Measurements from ENCODE around the gene SORBS1. TPM values are rescaled to one million over a fixed set of nuclear protein-coding genes. Genes with fewer than 3 reads are reported as not detected.
A peak's percentile ranks its signal among the peaks of the same experiment; 100 is the strongest.

The SORBS1 gene
- total RNA-seq (2011; cell fraction: chromatin; rRNA removed; ENCODE audit: low replicate concordance): 34.5 and 47.6 TPM in 2 replicates
- 16.0 and 16.1 TPM in 2 replicates for total RNA-seq (2011; cell fraction: nucleolus; rRNA removed)
- 36.1 and 59.8 TPM in 2 replicates for total RNA-seq (2011; cell fraction: nucleoplasm; rRNA removed)
- total RNA-seq (2014; rRNA removed) (4.4 and 4.5 TPM in 2 replicates), total RNA-seq (2014; rRNA removed; fragmentation: Illumina TruSeq; extraction: Trizol) (7.1 and 7.2 TPM in 2 replicates), total RNA-seq (2015; rRNA removed; fragmentation: Illumina TruSeq; extraction: Trizol) (6.5 and 7.2 TPM in 2 replicates), total RNA-seq (2021) (6.2 and 7.1 TPM in 2 replicates), polyA plus RNA-seq (2011; rRNA removed) (10.9 and 13.3 TPM in 2 replicates), polyA plus RNA-seq (2014; fragmentation: Illumina TruSeq; extraction: Trizol) (7.7 and 8.4 TPM in 2 replicates), polyA plus RNA-seq (2014; fragmentation: Nextera tagmentation; extraction: Ambion mirVana) (1 to 10 TPM; 2.0 to 2.8 TPM), polyA plus RNA-seq (2014; rRNA removed) (5.1 and 6.7 TPM in 2 replicates), polyA minus RNA-seq (2011; rRNA and poly(A)+ RNA removed) (19.0 and 21.4 TPM in 2 replicates), Bru-seq, nascent RNA (percentile 51 among the genes with signal in this experiment), BruChase-seq, experiment 1, labeled RNA remaining after a 2-hour chase (percentile 55 among the genes with signal in this experiment), BruChase-seq, experiment 2, labeled RNA remaining after a 6-hour chase (percentile 53 among the genes with signal in this experiment)
- 6.2 and 8.7 TPM in 2 replicates for polyA plus RNA-seq (2011; cell fraction: cytosol; rRNA removed)
- polyA plus RNA-seq (2011; cell fraction: nucleus; rRNA removed): 12.8 and 13.8 TPM in 2 replicates
- polyA plus RNA-seq (2012): 5.5 and 7.0 TPM in 2 replicates
- 8.4 and 8.6 TPM in 2 replicates for polyA minus RNA-seq (2011; cell fraction: cytosol; rRNA and poly(A)+ RNA removed)
- polyA minus RNA-seq (2011; cell fraction: nucleus; rRNA and poly(A)+ RNA removed): 10.8 and 16.0 TPM in 2 replicates
- long read RNA-seq, experiment 1, partial matches to known transcripts: 4 of 13 reads
- long read RNA-seq, experiment 1, other reads (novel, unspliced or antisense): 9 of 13 reads
- long read RNA-seq, experiment 2, partial matches to known transcripts: 1 of 4 reads
- long read RNA-seq, experiment 2, other reads (novel, unspliced or antisense): 3 of 4 reads
- long read RNA-seq, experiment 3, partial matches to known transcripts: 0 of 1 reads
- long read RNA-seq, experiment 3, other reads (novel, unspliced or antisense): 1 of 1 reads

DNA sequence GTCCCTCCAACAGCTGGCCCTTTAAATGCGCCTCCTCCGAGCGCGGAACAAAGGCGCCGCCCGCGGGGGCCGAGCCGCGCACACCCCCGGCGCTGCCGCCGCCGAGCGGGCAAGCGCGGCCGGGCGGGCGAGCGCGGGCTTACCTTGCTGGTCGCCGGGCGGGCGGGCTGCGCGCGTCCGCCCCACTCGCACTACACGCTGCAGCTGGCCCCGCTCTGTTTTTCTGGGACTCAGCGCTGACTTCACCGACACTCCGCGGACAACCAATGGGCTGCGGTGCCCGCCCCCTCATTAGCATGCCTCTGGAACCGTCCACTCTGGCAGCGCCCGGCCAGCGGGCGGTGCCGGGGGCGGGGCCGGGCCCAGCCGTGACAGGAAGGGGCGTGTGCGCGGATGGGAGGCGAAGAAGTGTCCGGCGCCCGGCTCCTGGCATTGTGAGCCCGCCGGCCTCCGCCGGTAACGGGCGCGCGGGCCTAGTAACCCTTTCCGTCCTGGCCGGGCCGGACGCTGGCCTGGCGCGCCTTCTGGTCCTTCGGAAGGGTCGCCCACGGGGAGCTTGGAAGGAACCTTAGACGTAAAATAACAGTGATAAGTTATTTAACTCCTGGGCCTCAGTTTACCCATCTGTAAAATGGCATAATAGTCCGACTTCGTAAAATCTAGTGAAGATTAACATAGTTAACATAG is at the start of gene SORBS1:
SORBS1 (minus strand) TSS at position 195 of the 687 bp plus-strand sequence. CDS start 120,236 bp downstream, outside the sequence.
- peak within 1 kb of the TSS; percentile 89 for H2AFZ ChIP-seq (ENCODE audit: low read depth, low read length)
- no TSS peak for BruUV-seq (replicated peaks)
- no peaks in the 10 kb centered on the region for H3K9me1 ChIP-seq (ENCODE audit: control insufficient read depth, insufficient read depth, low read length)
- H3K27ac ChIP-seq (ENCODE audit: extremely low read depth, low read depth, low read length): peak within 1 kb of the TSS; percentile 68
- CTCF ChIA-PET (ENCODE audit: low intra/inter-chr PET ratio): interaction anchor here (0.6 kb wide), 1 partner anchor 125 kb away, joined by 3 read pairs; no protein-coding TSS in a partner anchor
- peaks cover 18 to 22% of the 10 kb centered on the region in 2 experiments; a peak in 4 of 5 replicates for H3K4me1 ChIP-seq (replicated peaks in 1 of 2; ENCODE audit: control insufficient read depth in 2 of 2, insufficient read depth in 2 of 2, low read length in 2 of 2)
- H4K20me1 ChIP-seq (replicated peaks; ENCODE audit: control insufficient read depth, insufficient read depth, low read length): no peaks in the 10 kb centered on the region
- peak within 1 kb of the TSS; percentile 56 to 92 for H3K9ac ChIP-seq (ENCODE audit: insufficient read depth in 1 of 2, low read depth in 2 of 2, low read length in 2 of 2)
- in situ Hi-C loops (cut with MboI): no loop called here
- H3K36me3 ChIP-seq (ENCODE audit: control insufficient read depth, insufficient read depth, low read length): no peaks in the 10 kb centered on the region
- WGBS (ENCODE audit: insufficient coverage, low coverage, missing lambda C conversion rate): under 1% methylated on average over 41 of the region's 77 CpGs
- H3K9me3 ChIP-seq (replicated peaks; ENCODE audit: control insufficient read depth, insufficient read depth, low read depth, low read length): no peaks in the 10 kb centered on the region; the same call in 1 of the 2 replicates
- H3K4me2 ChIP-seq (ENCODE audit: insufficient read depth, low read length): peak within 1 kb of the TSS; percentile 87
- peak; percentile 99 for ATAC-seq
- peak within 1 kb of the TSS; percentile 67 for H3K4me3 ChIP-seq
- FAIRE-seq: peak; percentile 84
- intact Hi-C loops (cut with micrococcal nuclease): loop anchor here (2.0 kb wide), 1 partner anchor 69 kb away; no protein-coding TSS in a partner anchor
- POLR2A ChIA-PET: no interaction called here
- no peaks in the 10 kb centered on the region for H3K27me3 ChIP-seq (ENCODE audit: control insufficient read depth in 2 of 2, insufficient read depth in 2 of 2, low read length in 2 of 2)
- DNase-seq (ENCODE audit: extremely low read depth in 1 of 4, low spot score in 3 of 4): peak; percentile 92 to 95 (median 94)
- H3K79me2 ChIP-seq (ENCODE audit: control insufficient read depth, insufficient read depth, low read length): peaks cover 8% of the 10 kb centered on the region; the same call in 2 of the 3 replicates
- TF ChIP-seq, protein P1, sequence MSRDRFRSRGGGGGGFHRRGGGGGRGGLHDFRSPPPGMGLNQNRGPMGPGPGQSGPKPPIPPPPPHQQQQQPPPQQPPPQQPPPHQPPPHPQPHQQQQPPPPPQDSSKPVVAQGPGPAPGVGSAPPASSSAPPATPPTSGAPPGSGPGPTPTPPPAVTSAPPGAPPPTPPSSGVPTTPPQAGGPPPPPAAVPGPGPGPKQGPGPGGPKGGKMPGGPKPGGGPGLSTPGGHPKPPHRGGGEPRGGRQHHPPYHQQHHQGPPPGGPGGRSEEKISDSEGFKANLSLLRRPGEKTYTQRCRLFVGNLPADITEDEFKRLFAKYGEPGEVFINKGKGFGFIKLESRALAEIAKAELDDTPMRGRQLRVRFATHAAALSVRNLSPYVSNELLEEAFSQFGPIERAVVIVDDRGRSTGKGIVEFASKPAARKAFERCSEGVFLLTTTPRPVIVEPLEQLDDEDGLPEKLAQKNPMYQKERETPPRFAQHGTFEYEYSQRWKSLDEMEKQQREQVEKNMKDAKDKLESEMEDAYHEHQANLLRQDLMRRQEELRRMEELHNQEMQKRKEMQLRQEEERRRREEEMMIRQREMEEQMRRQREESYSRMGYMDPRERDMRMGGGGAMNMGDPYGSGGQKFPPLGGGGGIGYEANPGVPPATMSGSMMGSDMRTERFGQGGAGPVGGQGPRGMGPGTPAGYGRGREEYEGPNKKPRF (IDR thresholded peaks at IDR 0.05; ENCODE audit: low read depth, low read length): no peak
- peak; percentile 59 for TF ChIP-seq TBP (optimal IDR thresholded peaks at IDR 0.05; ENCODE audit: low read depth, low read length)
- peak; percentile 61; the same call in 1 of the 2 replicates for TF ChIP-seq CTBP1 (IDR thresholded peaks at IDR 0.05; ENCODE audit: borderline replicate concordance)
- TF ChIP-seq SMARCB1 (IDR thresholded peaks at IDR 0.05; ENCODE audit: insufficient read length, low read depth): no peak
- no peak for TF ChIP-seq NUFIP1 (IDR thresholded peaks at IDR 0.05; ENCODE audit: partially characterized antibody)
- TF ChIP-seq TEAD4 (IDR thresholded peaks at IDR 0.05; ENCODE audit: low read length): no peak
- no peak for TF ChIP-seq TEAD4 (CRISPR knock-in tag; IDR thresholded peaks at IDR 0.05; ENCODE audit: borderline replicate concordance)
- no peak for TF ChIP-seq HNRNPK (IDR thresholded peaks at IDR 0.05; ENCODE audit: low read depth, low read length, poor library complexity, severe bottlenecking)
- no peak for TF ChIP-seq GTF3C2 (IDR thresholded peaks at IDR 0.05; ENCODE audit: borderline replicate concordance, extremely low read depth, insufficient read length)
